Left cardiac atrium (tissue), 4 donors: ENCODE data around the gene FLNC. TPM values are rescaled to one million over a fixed set of nuclear protein-coding genes. Genes with fewer than 3 reads are reported as not detected.

Experiments
- ATAC-seq, 2 donors: fragments of 200-7000 bp; cut with Tn5 transposase; one replicate each; pipeline ENCODE4 v1.9.1; 2020; ENCODE audit warnings: mild to moderate bottlenecking in 2 of 2, moderate library complexity in 2 of 2
- DNase-seq: peaks from one replicate; pipeline ENCODE4 v3.0.0-alpha.2; 2020
- intact Hi-C, 2 donors: fragments of 100-400 bp; cut with DNase I; formaldehyde crosslinking; loops; one replicate each; pipeline versions ENCODE4 v1.14.1 to v1.15.1; 2022 to 2023
- total RNA-seq, 2 donors: library from RNA; stranded (reverse); fragmentation: NEBNext Ultra II Directional; extraction: Animal tissue kit (Norgen Biotek cat#: 25700); gene quantifications; one replicate each; pipeline ENCODE4 v1.2.1, GENCODE V29; 2021
- donor health status: DM: no; HTN: yes; CAD: no.
- donor health status: DM: no; HTN: yes; CAD: no; lungs with severe emphysema.
- donor health status: DM: yes; HTN: yes; CAD: no.
- donor health status: Dilated cardiomyopathy.

Gene FLNC
- total RNA-seq, 2 donors from 2014 or later, result 226 to 257 TPM

DNA sequence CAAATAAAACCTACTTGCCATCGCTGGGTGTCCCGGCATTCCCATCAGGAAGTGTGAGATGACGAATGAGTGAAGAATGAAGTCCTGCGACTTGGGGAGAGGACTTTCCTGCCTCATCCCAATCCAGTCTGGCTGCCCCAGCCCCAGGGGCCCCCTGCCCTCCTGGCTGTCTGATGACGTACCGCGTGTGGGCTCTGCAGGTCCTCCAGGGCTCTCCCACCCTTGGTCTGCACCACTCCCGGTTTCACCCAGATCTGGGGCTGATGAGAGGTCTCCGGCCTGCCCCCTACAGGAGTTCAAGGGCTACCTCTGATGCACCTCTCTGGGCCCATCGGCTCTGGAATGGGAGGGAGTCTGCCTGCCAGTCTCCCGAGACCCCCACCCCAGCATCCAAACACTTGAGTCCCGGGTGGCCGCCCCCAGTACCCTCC is 42.2 kb downstream of the FLNC start:
- intact Hi-C loops, result no loop called here
- no peak for DNase-seq
- ATAC-seq, result no peak

DNA sequence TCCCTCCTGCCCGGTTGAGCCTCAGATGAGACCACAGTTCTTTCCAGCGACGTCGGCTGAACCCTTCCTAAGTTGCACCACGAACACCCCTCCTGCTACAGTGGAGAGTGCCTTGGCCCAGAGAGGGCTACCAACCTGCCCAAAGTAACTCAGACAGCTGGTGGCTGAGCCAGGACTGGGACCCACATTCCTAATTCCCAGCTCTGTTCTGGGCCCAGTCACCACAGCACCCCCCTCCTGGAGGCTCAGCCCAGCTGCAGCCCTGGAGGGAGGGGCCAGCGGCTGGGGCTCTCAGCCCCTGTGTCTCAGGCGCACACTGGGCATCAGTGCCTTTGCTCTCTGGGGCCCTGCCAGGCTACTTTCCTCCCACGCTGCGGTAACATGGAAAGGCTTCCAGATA is 43.0 kb downstream of the FLNC start:
- no peak for DNase-seq
- ATAC-seq, result no peak
- intact Hi-C loops, result no loop called here

GRCh38 chr7:128874140-128875031 is 44.2 kb downstream of the FLNC start:
- DNase-seq (no peak), ATAC-seq (no peak)
- intact Hi-C loops, result no loop called here

GRCh38 chr7:128875523-128875948 is 45.3 kb downstream of the FLNC start:
- intact Hi-C loops, result no loop called here
- no peak for ATAC-seq
- no peak for DNase-seq

DNA sequence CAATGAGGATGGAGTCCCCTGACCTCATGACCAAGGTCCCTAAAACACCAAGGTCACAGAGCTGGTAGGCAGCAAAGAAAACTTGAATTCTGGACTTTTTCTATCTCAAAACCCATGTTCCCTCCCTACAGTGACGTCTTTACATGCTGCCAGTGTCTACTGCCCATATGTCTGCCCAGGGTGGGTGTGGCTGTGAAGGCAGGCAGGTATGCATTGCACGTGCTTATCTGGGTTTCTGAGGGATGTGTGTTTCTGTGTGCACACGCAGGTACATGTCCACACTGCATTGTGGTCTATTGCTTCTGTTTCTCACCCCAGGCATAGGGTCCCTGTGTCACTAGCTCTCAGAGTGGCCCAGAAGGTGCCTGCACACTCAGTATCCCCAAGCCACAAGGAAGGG is 45.9 kb downstream of the FLNC start:
- DNase-seq (no peak), ATAC-seq (no peak)
- intact Hi-C loops, result no loop called here

- no peak for DNase-seq
- ATAC-seq, result no peak
- intact Hi-C loops, result no loop called here
Observed at GRCh38 chr7:128876586-128876977, 46.4 kb downstream of the FLNC start.

DNA sequence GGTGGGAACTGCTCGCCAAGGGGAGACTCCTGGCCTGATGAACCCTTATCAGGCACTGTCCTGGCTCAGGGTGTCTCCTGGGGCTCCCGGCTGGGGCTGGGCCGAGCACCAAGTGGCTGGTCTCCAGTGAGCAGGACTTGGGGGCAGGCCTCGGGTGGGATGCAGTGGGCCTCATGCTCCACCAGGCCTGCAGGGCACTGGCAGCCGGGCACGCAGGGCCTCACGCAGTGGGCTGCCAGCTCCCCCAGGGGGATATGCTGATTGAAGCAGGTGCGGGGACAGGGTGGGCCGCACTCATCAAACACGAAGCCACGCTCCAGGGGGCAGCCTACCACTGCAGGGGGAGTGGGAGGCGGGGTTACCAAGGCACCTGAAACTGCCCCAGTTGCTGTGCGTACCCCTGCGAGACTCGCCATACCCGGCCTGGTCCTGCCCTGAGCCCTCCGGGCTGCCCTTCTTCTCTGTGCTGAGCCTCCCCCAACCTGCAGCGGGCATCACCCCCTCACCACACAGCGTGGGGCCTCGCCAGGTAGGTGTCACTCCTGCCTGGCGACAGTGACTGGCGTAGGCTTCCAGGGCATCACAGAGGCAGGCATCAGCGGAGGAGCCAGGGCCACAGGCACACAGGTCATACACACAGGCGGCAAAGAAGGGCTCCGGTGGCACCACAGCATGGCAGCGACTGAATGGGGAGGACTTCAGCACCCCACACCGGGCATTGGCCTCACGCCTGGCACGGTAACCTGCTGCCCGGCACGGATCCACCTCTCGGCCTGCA is 47.0 kb downstream of the FLNC start:
- ATAC-seq, result no peak
- intact Hi-C loops, result no loop called here
- no peak for DNase-seq

- ATAC-seq (no peak), DNase-seq (no peak)
- intact Hi-C loops, result no loop called here
Observed at GRCh38 chr7:128877756-128878120, 47.5 kb downstream of the FLNC start.

GRCh38 chr7:128878226-128879105 is 48.3 kb downstream of the FLNC start:
- intact Hi-C loops, result no loop called here
- ATAC-seq (no peak), DNase-seq (no peak)

GRCh38 chr7:128879461-128879938 is 49.3 kb downstream of the FLNC start:
- intact Hi-C loops, result no loop called here
- DNase-seq, result no peak
- no peak for ATAC-seq

DNA sequence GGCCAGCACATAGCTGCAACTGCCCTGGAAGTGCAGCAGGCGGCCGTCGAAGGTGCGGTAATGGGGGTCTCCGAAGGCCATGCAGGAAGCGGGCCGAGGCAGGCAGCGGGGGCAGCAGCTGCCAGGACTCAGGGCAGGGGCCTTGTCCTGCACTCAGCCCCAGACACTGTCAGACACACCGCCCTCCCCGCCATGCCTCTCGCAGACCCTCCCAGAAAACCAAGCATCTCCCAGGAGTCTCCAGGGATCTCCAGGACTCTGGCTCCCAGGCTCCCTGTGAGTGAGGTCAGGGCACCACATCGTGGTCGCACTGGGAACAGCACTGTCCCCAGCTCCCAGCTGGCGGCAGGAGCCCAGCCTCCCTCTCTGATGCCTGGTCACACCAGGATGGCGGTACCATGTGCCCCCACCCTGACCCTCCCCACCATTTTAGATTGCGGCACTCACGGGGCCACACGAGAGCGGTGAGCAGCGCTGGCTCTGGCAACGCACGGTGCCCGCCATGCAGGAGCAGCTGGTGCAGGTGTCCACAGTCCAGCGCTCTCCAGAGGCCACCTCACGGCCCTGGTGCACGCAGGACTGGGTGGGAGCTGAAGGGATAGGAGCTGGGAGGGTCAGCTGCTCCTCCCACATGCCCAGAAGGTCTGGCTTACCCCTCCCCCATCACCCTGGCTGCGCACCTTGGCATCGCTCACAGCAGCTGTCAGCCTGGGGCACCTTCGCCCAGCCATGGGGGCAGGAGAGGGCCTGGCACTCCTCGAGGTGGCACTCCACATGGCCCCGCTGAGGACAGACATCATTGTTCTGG is 49.9 kb downstream of the FLNC start:
- intact Hi-C loops, result loop anchor here (5.0 to 10.0 kb wide), 3 partner anchors 265 to 405 kb away; partner anchors contain the start of gene METTL2B (in 1 of the 2)
- ATAC-seq (peak; percentile 72 to 84), DNase-seq (peak; percentile 64)

- no peak for DNase-seq
- no peak for ATAC-seq
- intact Hi-C loops, result loop anchor here (5.0 to 10.0 kb wide), 3 partner anchors 266 to 406 kb away; partner anchors contain the start of gene METTL2B (in 1 of the 2)
Observed at GRCh38 chr7:128880791-128881457, 50.7 kb downstream of the FLNC start.

DNA sequence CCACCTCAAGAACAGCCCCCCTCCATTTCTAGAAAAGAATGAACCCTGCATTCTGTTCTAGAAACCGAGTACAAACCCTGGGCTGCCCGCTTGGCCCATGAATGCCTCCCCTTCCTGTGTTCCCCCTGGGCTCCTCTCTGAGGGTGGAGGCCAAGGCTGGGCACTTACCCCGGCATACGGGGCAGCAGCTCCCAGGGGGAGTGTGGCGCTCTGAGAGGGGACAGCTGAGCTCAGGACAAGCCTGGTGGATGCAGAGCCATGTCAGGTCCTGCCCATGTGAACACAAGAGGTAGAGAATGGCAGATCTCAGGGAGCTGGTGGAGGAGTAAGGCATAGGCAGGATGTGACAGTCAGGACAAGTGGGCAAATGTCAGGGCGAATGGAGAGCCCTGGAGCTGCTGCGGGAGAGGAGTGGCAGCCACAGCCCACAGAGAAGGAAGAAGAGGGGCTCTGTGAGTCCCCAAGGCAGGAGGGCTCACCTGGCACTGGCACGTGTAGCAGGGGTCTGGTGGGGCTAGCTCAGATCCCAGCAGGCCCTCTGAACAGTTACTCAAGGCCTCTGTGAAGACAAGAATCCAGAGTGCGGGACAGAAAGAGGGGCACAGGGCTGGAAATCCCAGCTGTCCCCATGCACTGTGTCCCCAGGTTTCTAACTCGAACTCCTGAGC is 51.4 kb downstream of the FLNC start:
- intact Hi-C loops, result loop anchor here (5.0 to 10.0 kb wide), 3 partner anchors 267 to 407 kb away; partner anchors contain the start of gene METTL2B (in 1 of the 2)
- ATAC-seq (no peak), DNase-seq (no peak)

DNA sequence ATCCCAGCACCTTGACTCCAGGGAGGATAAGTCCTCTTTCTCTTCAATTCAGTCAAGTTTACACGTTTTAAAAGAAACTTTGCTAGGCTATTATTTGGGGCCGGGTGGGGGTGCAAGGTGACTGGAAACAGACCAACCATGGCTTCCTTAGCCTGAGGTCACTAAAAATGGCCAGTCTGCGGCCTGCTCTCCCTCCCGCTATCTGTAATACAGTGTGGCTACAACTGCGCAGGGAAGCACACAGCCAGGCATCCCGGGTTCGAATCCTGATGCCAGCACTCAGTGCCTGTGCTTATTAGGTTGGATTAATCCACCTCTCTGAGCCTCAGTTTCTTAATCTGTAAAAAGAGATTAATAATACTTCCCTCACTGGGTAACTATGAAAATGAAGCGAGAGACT is 51.9 kb downstream of the FLNC start:
- ATAC-seq (no peak), DNase-seq (no peak)
- intact Hi-C loops, result loop anchor here (5.0 to 10.0 kb wide), 3 partner anchors 267 to 407 kb away; partner anchors contain the start of gene METTL2B (in 1 of the 2)

GRCh38 chr7:128883622-128884448 is 53.6 kb downstream of the FLNC start:
- intact Hi-C loops, result loop anchor here (5.0 to 10.0 kb wide), 3 partner anchors 269 to 409 kb away; partner anchors contain the start of gene METTL2B (in 1 of the 2)
- peak; percentile 70 to 73 for ATAC-seq
- peak; percentile 86 for DNase-seq
